Measurements from ENCODE around the gene HRK. TPM values are rescaled to one million over a fixed set of nuclear protein-coding genes. Genes with fewer than 3 reads are reported as not detected.
A peak's percentile ranks its signal among the peaks of the same experiment; 100 is the strongest.

HRK gene
- total and polyA plus RNA-seq, 11 donors: 0.03 to 1.3 (median 0.19) TPM; not detected in 2

GRCh38 chr12:116881877-116882507, 751 bp upstream of the HRK start:
- ATAC-seq: no peak
- intact Hi-C loops (cut with DNase I): loop anchor here in 9 of 10 donors (2.0 to 10.0 kb wide), 3 partner anchors 177 to 180 kb away; no protein-coding TSS in a partner anchor
- Histone ChIP-seq H3K36me3 (no peaks in the 10 kb centered on the region), H3K27ac (no peak overlapping the region), H3K27me3 (peaks cover 9 to 70% (median 33%) of the 10 kb centered on the region in 9 donors), H3K9me3 (no peaks in the 10 kb centered on the region), H3K4me1 (peaks cover 3 to 41% (median 27%) of the 10 kb centered on the region in 12 donors), H3K4me3 (peak overlapping the region in 11 of 12 donors; percentile 9 to 60 (median 39))
- DNase-seq: no peak
- 5 to 11% (median 7%) methylated on average over 26 to 29 of the region's 29 CpGs for WGBS, 4 donors
- TF ChIP-seq CTCF (IDR thresholded peaks at IDR 0.05) (no peak), POLR2A (IDR thresholded peaks at IDR 0.05) (no peak)

- DNase-seq: peak in 3 of 5 donors; percentile 23 to 55 (median 28)
Measured at GRCh38 chr12:116880817-116881324, 370 bp downstream of the HRK start.

GRCh38 chr12:116880213-116880816, 926 bp downstream of the HRK start:
- Histone ChIP-seq H3K4me3 (peak overlapping the region in 10 of 12 donors; percentile 31 to 60 (median 46)), H3K4me1 (peaks cover 3 to 41% (median 27%) of the 10 kb centered on the region in 12 donors), H3K27ac (no peak overlapping the region), H3K36me3 (no peaks in the 10 kb centered on the region), H3K27me3 (peaks cover 13 to 84% (median 33%) of the 10 kb centered on the region in 9 donors), H3K9me3 (no peaks in the 10 kb centered on the region)
- ATAC-seq (peak in 1 of 4 donors; percentile 13), DNase-seq (no peak)
- WGBS, 4 donors: 2 to 3% (median 3%) methylated on average over 20 to 21 of the region's 21 CpGs
- intact Hi-C loops (cut with DNase I): loop anchor here in 8 of 10 donors (2.0 to 10.0 kb wide), 3 partner anchors 176 to 178 kb away; no protein-coding TSS in a partner anchor
- TF ChIP-seq POLR2A (IDR thresholded peaks at IDR 0.05): no peak
- no peak for TF ChIP-seq CTCF (IDR thresholded peaks at IDR 0.05)

More at GRCh38 chr12:116880817-116881324, 370 bp downstream of the HRK start:
- H3K27me3 ChIP-seq: peaks cover 13 to 81% (median 33%) of the 10 kb centered on the region in 9 donors
- no peak for TF ChIP-seq POLR2A (IDR thresholded peaks at IDR 0.05)
- peak in 2 of 12 donors; percentile 4 to 26 for TF ChIP-seq CTCF (IDR thresholded peaks at IDR 0.05)
- peak in 3 of 4 donors; percentile 66 to 90 (median 85) for ATAC-seq
- H3K4me1 ChIP-seq: peaks cover 3 to 41% (median 27%) of the 10 kb centered on the region in 12 donors
- WGBS, 4 donors: 0 to 1% (median 1%) methylated on average over 16 to 65 of the region's 65 CpGs
- H3K27ac ChIP-seq: no peak overlapping the region
- peak overlapping the region in 10 of 12 donors; percentile 31 to 60 (median 46) for H3K4me3 ChIP-seq
- H3K9me3 ChIP-seq: no peaks in the 10 kb centered on the region
- intact Hi-C loops (cut with DNase I): loop anchor here in 8 of 10 donors (2.0 to 10.0 kb wide), 3 partner anchors 176 to 179 kb away; no protein-coding TSS in a partner anchor
- no peaks in the 10 kb centered on the region for H3K36me3 ChIP-seq

Measured in heart left ventricle (tissue), 16 donors.